Neural crest cell (in vitro differentiated cells): ENCODE measurements around the gene DNAJC27. TPM values are rescaled to one million over a fixed set of nuclear protein-coding genes. Genes with fewer than 3 reads are reported as not detected.

Source experiments
- DNase-seq: peaks from one replicate; pipeline ENCODE4 v3.0.0; 2021; ENCODE audit warnings: low read depth, mixed read lengths, low spot score
- H3K27ac Mint-ChIP-seq: one replicate; pipeline ENCODE4 v1.8.0; 2021; ENCODE audit warnings: mild to moderate bottlenecking, mixed read lengths; ENCODE audit not compliant: unreplicated experiment
- H3K27me3 Mint-ChIP-seq: 2 replicates; pipeline ENCODE4 v1.8.0; 2021; ENCODE audit warnings: low read depth, mild to moderate bottlenecking, mixed read lengths
- H3K36me3 Mint-ChIP-seq: 2 replicates; pipeline ENCODE4 v1.8.0; 2021; ENCODE audit warnings: low read depth, mild to moderate bottlenecking, mixed read lengths
- H3K4me1 Mint-ChIP-seq: 2 replicates; pipeline ENCODE4 v1.8.0; 2021; ENCODE audit warnings: mixed read lengths
- H3K4me3 Mint-ChIP-seq: one replicate; pipeline ENCODE4 v1.8.0; 2021; ENCODE audit warnings: mild to moderate bottlenecking, mixed read lengths
- H3K9me3 Mint-ChIP-seq: 2 replicates; pipeline ENCODE4 v1.8.0; 2021; ENCODE audit warnings: mixed read lengths
- total RNA-seq: library from RNA; stranded (reverse); gene quantifications from 2 replicates; pipeline ENCODE4 v1.2.1, GENCODE V29; 2021
- TF ChIP-seq, protein P1 (sequence below): fragments of 200-600 bp; sonication (generic); conservative IDR thresholded peaks from 2 replicates; pipeline ENCODE4 v1.5.0; 2021; ENCODE audit warnings: antibody characterized with exemption, mild to moderate bottlenecking

Gene DNAJC27
- total RNA-seq, 1 donor from 2014 or later = 8.1 TPM

DNA sequence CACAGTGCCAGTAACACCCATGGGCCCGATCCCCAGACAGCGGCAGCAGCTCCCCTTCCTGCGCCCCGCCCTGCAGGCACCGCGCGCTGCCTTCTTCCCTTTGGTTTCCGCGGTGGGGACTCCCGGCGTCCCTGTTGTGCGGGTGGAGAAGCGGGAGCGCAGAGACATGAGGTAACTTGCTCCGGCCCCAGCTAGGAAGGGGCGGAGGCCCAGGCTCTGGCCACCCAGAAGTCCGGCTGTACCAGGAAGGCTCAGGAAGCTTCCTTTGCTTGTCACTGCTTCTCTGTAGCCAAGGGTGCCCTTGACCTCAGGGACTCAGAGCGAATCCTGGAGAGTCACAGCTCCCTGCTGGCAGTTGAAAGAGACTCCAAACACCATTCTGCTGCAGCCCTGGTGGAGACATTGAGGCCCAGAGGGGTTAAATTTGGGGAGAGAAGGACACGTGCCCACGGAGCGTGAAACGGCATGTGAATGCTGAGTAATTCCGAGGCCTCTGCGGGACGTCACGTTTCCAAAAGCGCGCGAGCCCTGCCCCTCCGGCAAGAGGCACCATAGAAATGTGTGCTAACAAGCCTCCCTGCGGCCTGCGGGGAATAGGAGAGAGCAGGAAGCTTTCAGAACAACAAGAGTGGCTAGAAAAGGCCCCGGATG, 45.0 kb downstream of the DNAJC27 start:
- TF ChIP-seq, protein P1, sequence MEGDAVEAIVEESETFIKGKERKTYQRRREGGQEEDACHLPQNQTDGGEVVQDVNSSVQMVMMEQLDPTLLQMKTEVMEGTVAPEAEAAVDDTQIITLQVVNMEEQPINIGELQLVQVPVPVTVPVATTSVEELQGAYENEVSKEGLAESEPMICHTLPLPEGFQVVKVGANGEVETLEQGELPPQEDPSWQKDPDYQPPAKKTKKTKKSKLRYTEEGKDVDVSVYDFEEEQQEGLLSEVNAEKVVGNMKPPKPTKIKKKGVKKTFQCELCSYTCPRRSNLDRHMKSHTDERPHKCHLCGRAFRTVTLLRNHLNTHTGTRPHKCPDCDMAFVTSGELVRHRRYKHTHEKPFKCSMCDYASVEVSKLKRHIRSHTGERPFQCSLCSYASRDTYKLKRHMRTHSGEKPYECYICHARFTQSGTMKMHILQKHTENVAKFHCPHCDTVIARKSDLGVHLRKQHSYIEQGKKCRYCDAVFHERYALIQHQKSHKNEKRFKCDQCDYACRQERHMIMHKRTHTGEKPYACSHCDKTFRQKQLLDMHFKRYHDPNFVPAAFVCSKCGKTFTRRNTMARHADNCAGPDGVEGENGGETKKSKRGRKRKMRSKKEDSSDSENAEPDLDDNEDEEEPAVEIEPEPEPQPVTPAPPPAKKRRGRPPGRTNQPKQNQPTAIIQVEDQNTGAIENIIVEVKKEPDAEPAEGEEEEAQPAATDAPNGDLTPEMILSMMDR = no peak
- H3K4me3 Mint-ChIP-seq = no peak overlapping the region
- no peaks in the 10 kb centered on the region for H3K27me3 Mint-ChIP-seq
- H3K27ac Mint-ChIP-seq = peak overlapping the region; percentile 47
- H3K9me3 Mint-ChIP-seq = no peaks in the 10 kb centered on the region
- peaks cover 19% of the 10 kb centered on the region for H3K4me1 Mint-ChIP-seq
- H3K36me3 Mint-ChIP-seq = no peaks in the 10 kb centered on the region
- no peak for DNase-seq

DNA sequence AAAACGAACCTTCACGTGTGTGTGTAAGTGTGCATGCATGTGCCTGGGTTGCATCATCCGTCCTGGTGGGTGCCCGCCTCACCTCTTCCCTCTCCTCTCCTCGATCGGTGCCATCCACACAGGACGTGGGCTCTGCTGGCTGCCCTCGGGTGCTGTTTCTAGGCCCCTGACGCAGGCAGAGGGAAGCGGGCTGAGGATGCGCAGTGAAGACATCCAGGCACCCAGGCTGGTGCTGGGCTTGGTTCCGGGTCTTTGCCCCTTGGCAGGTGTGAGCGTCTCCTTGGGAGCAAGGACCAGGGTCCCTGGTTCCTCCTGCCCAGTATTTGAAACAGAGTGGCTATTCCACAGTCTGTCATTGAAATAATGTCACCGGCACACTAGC, 45.5 kb downstream of the DNAJC27 start:
- Mint-ChIP-seq H3K27me3 (no peaks in the 10 kb centered on the region), H3K9me3 (no peaks in the 10 kb centered on the region), H3K4me3 (no peak overlapping the region), H3K27ac (no peak overlapping the region), H3K4me1 (peaks cover 19% of the 10 kb centered on the region), H3K36me3 (no peaks in the 10 kb centered on the region)
- TF ChIP-seq, protein P1 = no peak
- no peak for DNase-seq

DNA sequence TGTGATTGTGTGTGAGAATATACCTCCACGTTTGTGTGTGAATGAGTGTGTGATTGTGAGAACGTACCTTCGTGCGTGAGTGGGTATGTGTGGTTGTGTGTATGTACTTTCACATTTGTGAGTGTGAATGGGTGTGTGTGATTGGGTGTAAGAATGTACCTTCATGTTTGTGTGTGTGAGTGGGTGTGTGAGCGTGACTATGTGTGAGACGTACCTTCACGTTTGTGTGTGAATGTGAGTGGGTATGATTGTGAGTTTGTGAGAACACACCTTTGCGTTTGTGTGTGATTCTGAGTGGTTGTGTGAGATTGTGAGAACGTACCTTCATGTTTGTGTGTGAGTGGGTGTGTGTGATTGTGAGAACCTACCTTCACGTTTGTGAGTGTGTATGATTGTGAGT, 45.9 kb downstream of the DNAJC27 start:
- H3K36me3 Mint-ChIP-seq = no peaks in the 10 kb centered on the region
- no peak overlapping the region for H3K4me3 Mint-ChIP-seq
- H3K9me3 Mint-ChIP-seq = no peaks in the 10 kb centered on the region
- no peak for DNase-seq
- TF ChIP-seq, protein P1 = no peak
- H3K4me1 Mint-ChIP-seq = peaks cover 17% of the 10 kb centered on the region
- no peaks in the 10 kb centered on the region for H3K27me3 Mint-ChIP-seq
- H3K27ac Mint-ChIP-seq = no peak overlapping the region

DNA sequence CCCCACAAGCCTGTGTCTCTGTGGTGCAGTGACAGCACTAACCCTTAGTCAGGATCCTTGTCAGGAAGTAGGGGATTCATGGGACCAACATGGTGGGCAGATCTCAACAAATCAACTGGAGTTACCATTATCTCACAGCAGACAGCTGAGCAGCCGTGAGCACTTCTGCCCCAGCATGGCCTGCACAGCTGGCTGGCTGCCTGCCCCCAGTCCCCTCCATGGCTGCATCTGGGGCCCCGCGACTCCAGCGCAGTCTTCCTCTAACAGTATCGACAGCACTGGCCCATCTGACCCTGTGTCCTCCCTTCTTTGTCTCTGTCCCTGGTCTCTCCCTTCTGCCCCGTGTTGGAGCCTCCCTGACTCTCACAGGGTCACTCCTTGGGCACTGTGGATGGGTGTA, 47.0 kb downstream of the DNAJC27 start:
- peaks cover 19% of the 10 kb centered on the region for H3K4me1 Mint-ChIP-seq
- no peak for DNase-seq
- H3K4me3 Mint-ChIP-seq = no peak overlapping the region
- H3K36me3 Mint-ChIP-seq = no peaks in the 10 kb centered on the region
- H3K27ac Mint-ChIP-seq = no peak overlapping the region
- H3K9me3 Mint-ChIP-seq = no peaks in the 10 kb centered on the region
- TF ChIP-seq, protein P1 = no peak
- no peaks in the 10 kb centered on the region for H3K27me3 Mint-ChIP-seq

DNA sequence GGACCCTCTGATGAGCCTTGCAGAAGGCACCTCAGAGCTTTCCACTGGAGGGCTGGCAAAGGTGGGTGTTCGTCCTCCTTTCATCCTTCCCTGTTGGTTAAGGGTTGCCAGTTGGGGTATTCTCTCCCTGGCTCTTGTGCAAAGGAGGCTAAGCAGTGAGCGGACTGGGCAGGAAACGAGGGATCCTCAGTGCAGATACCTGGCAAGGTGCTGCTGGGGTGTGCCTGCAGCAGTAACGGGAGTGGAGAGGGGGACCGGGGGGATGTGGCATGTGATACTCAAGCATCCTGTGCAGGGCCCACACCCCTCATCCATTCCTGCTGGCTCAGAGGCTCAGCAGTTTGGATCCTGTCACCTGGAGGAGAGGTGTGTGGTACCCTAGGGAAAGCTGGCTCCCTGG, 47.5 kb downstream of the DNAJC27 start:
- H3K9me3 Mint-ChIP-seq = no peaks in the 10 kb centered on the region
- H3K4me3 Mint-ChIP-seq = no peak overlapping the region
- peaks cover 1% of the 10 kb centered on the region for H3K27me3 Mint-ChIP-seq
- TF ChIP-seq, protein P1 = no peak
- peaks cover 2% of the 10 kb centered on the region for H3K36me3 Mint-ChIP-seq
- no peak overlapping the region for H3K27ac Mint-ChIP-seq
- H3K4me1 Mint-ChIP-seq = peaks cover 22% of the 10 kb centered on the region
- DNase-seq = no peak
